ENCODE results near the gene DIRAS2.
"Not testable (repeated sequence)": the region's sequence is repeated elsewhere in the genome, so short reads cannot be mapped to it uniquely, and the experiment has no call there.

GRCh38 chr9:90656876-90657275 lies 14.3 kb upstream of the DIRAS2 start:
- not testable (repeated sequence) for TF ChIP-seq CTCF, POLR2A, POLR2AphosphoS5 (IDR thresholded peaks at IDR 0.05)
